Measurements from ENCODE around the gene SLC18B1.
"Not testable (repeated sequence)": the region's sequence is repeated elsewhere in the genome, so short reads cannot be mapped to it uniquely, and the experiment has no call there.

The SLC18B1 gene

GRCh38 chr6:132804251-132804650 lies 5.8 kb upstream of the SLC18B1 start:
- no peak for DNase-seq (ENCODE audit: extremely low spot score, insufficient read length, low read depth)
- no peak for FAIRE-seq

GRCh38 chr6:132800656-132801055 lies 2.2 kb upstream of the SLC18B1 start:
- DNase-seq (ENCODE audit: extremely low spot score, insufficient read length, low read depth), result no peak
- no peak for FAIRE-seq

GRCh38 chr6:132798869-132799538 lies 567 bp upstream of the SLC18B1 start:
- peak; percentile 97 for FAIRE-seq
- DNase-seq (ENCODE audit: extremely low spot score, insufficient read length, low read depth), result peak; percentile 48

- DNase-seq (ENCODE audit: extremely low spot score, insufficient read length, low read depth), result no peak
- no peak for FAIRE-seq
These were observed 3.0 kb downstream of the SLC18B1 start for GRCh38 chr6:132795461-132795860.

- FAIRE-seq, result no peak
- DNase-seq (ENCODE audit: extremely low spot score, insufficient read length, low read depth), result no peak
These were observed 5.9 kb downstream of the SLC18B1 start for GRCh38 chr6:132792510-132792909.

GRCh38 chr6:132790450-132790849 lies 8.0 kb downstream of the SLC18B1 start:
- DNase-seq (ENCODE audit: extremely low spot score, insufficient read length, low read depth) (no peak), FAIRE-seq (no peak)

GRCh38 chr6:132789396-132789776 lies 9.1 kb downstream of the SLC18B1 start:
- FAIRE-seq (no peak), DNase-seq (ENCODE audit: extremely low spot score, insufficient read length, low read depth) (no peak)

GRCh38 chr6:132788658-132789395 lies 9.6 kb downstream of the SLC18B1 start:
- DNase-seq (ENCODE audit: extremely low spot score, insufficient read length, low read depth) (no peak), FAIRE-seq (no peak)

GRCh38 chr6:132785936-132786335 lies 12.5 kb downstream of the SLC18B1 start:
- DNase-seq (ENCODE audit: extremely low spot score, insufficient read length, low read depth) (no peak), FAIRE-seq (no peak)

- no peak for FAIRE-seq
- no peak for DNase-seq (ENCODE audit: extremely low spot score, insufficient read length, low read depth)
These were observed 17.6 kb downstream of the SLC18B1 start for GRCh38 chr6:132780770-132781371.

GRCh38 chr6:132777881-132778280 lies 20.6 kb downstream of the SLC18B1 start:
- not testable (repeated sequence) for FAIRE-seq

GRCh38 chr6:132768051-132768517 lies 30.4 kb downstream of the SLC18B1 start:
- FAIRE-seq (peak; percentile 78), DNase-seq (ENCODE audit: extremely low spot score, insufficient read length, low read depth) (no peak)

More at GRCh38 chr6:132777881-132778280, 20.6 kb downstream of the SLC18B1 start:
- DNase-seq (ENCODE audit: extremely low spot score, insufficient read length, low read depth), result not testable (repeated sequence)

- no peak for FAIRE-seq
These were observed 32.9 kb downstream of the SLC18B1 start for GRCh38 chr6:132765560-132765959.

GRCh38 chr6:132764370-132764769 lies 34.1 kb downstream of the SLC18B1 start:
- no peak for DNase-seq (ENCODE audit: extremely low spot score, insufficient read length, low read depth)
- FAIRE-seq, result no peak

More at GRCh38 chr6:132765560-132765959, 32.9 kb downstream of the SLC18B1 start:
- no peak for DNase-seq (ENCODE audit: extremely low spot score, insufficient read length, low read depth)

GRCh38 chr6:132763269-132763668 lies 35.2 kb downstream of the SLC18B1 start:
- FAIRE-seq (peak; percentile 95), DNase-seq (ENCODE audit: extremely low spot score, insufficient read length, low read depth) (no peak)

- DNase-seq (ENCODE audit: extremely low spot score, insufficient read length, low read depth), result no peak
- peak; percentile 85 for FAIRE-seq
These were observed 38.2 kb downstream of the SLC18B1 start for GRCh38 chr6:132760256-132760655.

- FAIRE-seq (no peak), DNase-seq (ENCODE audit: extremely low spot score, insufficient read length, low read depth) (no peak)
These were observed 39.7 kb downstream of the SLC18B1 start for GRCh38 chr6:132758689-132759088.

- FAIRE-seq (peak; percentile 44), DNase-seq (ENCODE audit: extremely low spot score, insufficient read length, low read depth) (no peak)
These were observed 46.2 kb downstream of the SLC18B1 start for GRCh38 chr6:132752255-132752654.

- no peak for FAIRE-seq
- DNase-seq (ENCODE audit: extremely low spot score, insufficient read length, low read depth), result no peak
These were observed 46.6 kb downstream of the SLC18B1 start for GRCh38 chr6:132751828-132752227.

GRCh38 chr6:132751306-132751705 lies 47.1 kb downstream of the SLC18B1 start:
- FAIRE-seq (no peak), DNase-seq (ENCODE audit: extremely low spot score, insufficient read length, low read depth) (no peak)
